ENCODE data around the gene PGA4.

PGA4 gene

DNA sequence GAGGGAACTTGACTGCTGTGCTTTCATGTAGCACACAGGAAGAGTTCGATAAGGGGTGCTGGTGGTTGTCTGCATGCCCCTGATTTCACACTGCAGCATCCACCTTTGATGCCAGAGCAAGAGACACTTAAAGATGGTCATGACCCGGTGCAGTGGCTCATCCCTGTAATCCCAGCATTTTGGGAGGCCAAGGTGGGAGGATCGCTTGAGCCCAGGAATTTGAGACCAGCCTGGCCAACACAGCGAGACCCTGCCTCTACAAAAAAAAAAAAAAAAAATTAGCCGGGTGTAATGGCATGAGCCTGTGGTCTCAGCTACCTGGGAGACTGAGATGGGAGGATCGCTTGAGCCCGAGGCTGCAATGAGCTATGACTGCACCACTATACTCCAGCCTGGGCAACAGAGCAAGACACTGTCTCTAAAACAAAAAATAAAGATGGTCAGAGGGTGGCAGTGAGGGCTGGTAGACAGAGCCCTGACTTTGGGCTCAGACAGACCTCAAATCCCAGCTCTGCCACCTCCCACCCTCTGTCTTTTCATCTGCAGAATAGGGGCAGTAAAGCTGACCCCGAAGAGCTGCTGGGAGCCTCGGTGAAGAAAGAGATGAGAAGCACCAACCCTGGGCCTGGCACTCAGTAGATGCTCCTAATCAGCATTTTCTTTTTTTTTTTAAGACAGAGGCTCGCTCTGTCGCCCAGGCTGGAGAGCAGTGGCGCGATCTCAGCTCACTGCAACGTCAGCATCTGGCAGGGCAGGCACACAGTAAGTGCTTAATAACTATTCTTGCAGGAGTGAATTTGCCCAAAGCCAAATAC is 55.2 kb downstream of the PGA4 start:
- no peak for DNase-seq (ENCODE audit: low read depth in 2 of 2, low spot score in 1 of 2)

DNA sequence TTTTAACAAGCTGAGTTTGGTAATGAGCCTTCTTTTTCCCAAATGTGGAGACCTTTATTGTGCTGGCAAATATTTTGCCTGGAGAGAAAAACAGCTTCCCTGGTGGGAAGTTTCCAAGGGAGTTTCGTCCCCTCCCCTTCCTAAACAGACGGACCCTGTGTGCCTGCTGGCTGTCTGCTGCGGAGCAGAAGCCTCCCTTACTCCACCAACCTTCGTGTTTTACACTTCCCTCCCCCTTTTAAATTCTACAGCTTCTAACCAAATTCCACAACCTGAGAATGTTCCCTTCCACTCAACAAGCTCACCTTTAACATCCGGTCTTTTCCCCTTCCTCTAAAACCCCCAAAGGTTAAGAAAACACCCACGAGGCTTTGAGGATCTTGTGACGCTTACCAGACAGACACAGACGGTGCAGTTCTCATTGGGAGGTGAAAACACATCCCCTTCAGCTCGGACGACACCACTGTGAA is 55.9 kb downstream of the PGA4 start:
- DNase-seq (ENCODE audit: low read depth in 2 of 2, low spot score in 1 of 2), result no peak

DNA sequence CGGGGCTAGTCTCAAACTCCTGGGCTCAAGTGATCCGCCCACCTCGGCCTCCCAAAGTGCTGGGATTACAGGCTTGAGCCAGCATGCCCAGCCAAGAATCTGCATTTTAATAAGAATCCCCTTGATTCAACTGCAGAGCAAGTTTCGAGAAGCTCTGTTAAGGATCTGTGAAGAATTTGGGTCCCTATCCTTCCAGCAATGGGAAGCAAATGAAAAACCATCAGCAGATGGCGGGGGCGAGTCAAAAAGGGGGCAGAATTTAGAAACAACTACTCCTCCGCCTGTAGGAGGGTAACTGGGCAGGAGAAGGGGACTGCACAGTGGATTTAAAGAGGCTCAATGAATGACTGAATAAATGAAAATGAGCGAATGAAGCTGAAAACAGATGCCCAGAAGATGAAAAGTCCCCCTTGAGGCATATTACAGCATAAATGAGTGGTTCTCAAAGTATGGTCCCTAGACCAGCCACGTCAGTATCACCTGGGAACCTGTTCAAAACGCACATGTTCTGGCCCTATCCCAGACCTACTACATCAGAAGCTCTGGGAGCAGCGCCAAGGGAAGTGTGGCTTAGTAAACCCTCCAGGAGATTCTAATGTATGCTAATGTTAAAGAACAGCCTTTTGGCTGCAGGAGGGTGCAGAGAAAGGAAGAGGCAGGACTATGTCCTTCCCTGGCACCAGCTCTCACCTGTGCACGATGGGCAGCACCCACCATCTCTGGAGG is 58.0 kb downstream of the PGA4 start:
- no peak for DNase-seq (ENCODE audit: low read depth in 2 of 2, low spot score in 1 of 2)

DNA sequence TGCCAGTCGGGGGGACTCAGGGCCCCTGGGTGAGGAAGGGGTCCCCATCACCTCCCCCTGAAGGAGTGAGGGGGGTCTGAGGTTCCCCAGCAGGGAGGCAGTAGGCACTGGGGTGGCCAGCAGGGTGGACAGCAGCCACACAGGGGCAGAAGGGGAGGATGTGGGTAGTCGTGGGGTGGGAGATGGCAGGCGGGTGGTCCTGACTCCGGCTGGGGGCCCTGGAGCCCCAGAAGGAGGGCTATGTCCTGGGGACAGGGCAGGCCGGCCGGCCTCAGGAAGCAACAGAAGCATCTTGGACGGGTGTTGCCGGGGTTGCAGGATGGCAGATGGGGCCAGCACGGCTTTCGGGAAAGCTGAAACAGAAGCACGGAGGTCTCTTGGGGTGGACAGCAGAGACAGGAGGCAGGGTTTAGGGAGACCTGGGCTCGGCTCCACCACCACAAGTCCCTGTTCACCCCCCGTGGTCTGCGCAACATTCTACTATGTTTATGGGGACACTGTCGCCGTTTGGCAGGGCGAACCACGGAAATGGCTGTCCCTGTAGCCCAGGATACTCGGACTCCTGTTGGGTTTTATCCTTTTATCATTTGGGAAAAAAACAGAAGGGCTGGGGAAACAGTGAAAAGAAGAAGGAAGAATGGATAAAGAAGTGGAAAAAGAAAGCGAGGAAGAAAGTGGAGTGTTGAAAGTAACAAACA is 58.9 kb downstream of the PGA4 start:
- no peak for DNase-seq (ENCODE audit: low read depth in 2 of 2, low spot score in 1 of 2)

All from stimulated activated CD8-positive, alpha-beta memory T cell treated with anti-CD3 and anti-CD28 coated beads, Interleukin-4, amount 100 ng/mL, for 4 hours (primary cell).